Activated CD8-positive, alpha-beta memory T cell treated with anti-CD3 and anti-CD28 coated beads for 24 hours (primary cell): ENCODE results near the gene EMSY.
"Not testable (repeated sequence)": the region's sequence is repeated elsewhere in the genome, so short reads cannot be mapped to it uniquely, and the experiment has no call there.

Experiments
- DNase-seq: peaks from one replicate; pipeline ENCODE4 v3.0.0-alpha.2; 2020

EMSY gene

GRCh38 chr11:76572181-76572875, 127.5 kb downstream of the EMSY start:
- not testable (repeated sequence) for DNase-seq

- no peak for DNase-seq
These were observed 129.6 kb downstream of the EMSY start for GRCh38 chr11:76574406-76574805.

- no peak for DNase-seq
These were observed 130.1 kb downstream of the EMSY start for GRCh38 chr11:76574879-76575278.

GRCh38 chr11:76577226-76577920, 132.6 kb downstream of the EMSY start:
- no peak for DNase-seq

- DNase-seq = no peak
These were observed 133.3 kb downstream of the EMSY start for GRCh38 chr11:76577921-76578653.

- no peak for DNase-seq
These were observed 133.8 kb downstream of the EMSY start for GRCh38 chr11:76578654-76579055.

- DNase-seq = no peak
These were observed 134.4 kb downstream of the EMSY start for GRCh38 chr11:76579056-76579751.

- DNase-seq = no peak
These were observed 134.9 kb downstream of the EMSY start for GRCh38 chr11:76579752-76580151.

- DNase-seq = not testable (repeated sequence)
These were observed 137.7 kb downstream of the EMSY start for GRCh38 chr11:76582471-76582870.

- no peak for DNase-seq
These were observed 143.1 kb downstream of the EMSY start for GRCh38 chr11:76587820-76588454.

- DNase-seq = no peak
These were observed 143.9 kb downstream of the EMSY start for GRCh38 chr11:76588455-76589325.

GRCh38 chr11:76589477-76589876, 144.7 kb downstream of the EMSY start:
- DNase-seq = no peak

- DNase-seq = no peak
These were observed 145.4 kb downstream of the EMSY start for GRCh38 chr11:76589964-76590950.

- no peak for DNase-seq
These were observed 146.6 kb downstream of the EMSY start for GRCh38 chr11:76591416-76591815.

- DNase-seq = no peak
These were observed 147.5 kb downstream of the EMSY start for GRCh38 chr11:76592025-76592914.

GRCh38 chr11:76592961-76593360, 148.1 kb downstream of the EMSY start:
- no peak for DNase-seq

- DNase-seq = not testable (repeated sequence)
These were observed 150.3 kb downstream of the EMSY start for GRCh38 chr11:76595091-76595490.

- no peak for DNase-seq
These were observed 151.8 kb downstream of the EMSY start for GRCh38 chr11:76596652-76597051.
